Naive B cell (primary cell): ENCODE results near the gene PZP. TPM values are rescaled to one million over a fixed set of nuclear protein-coding genes. Genes with fewer than 3 reads are reported as not detected.
A peak's percentile ranks its signal among the peaks of the same experiment; 100 is the strongest.
"Not testable (repeated sequence)": the region's sequence is repeated elsewhere in the genome, so short reads cannot be mapped to it uniquely, and the experiment has no call there.

Experiments
- ATAC-seq, 2 donors: fragments of 150-1000 bp; cut with Tn5 transposase; 2 replicates each; pipeline ENCODE4 v1.10.0; 2021; ENCODE audit warnings: low read depth in 2 of 2, mild to moderate bottlenecking in 2 of 2, moderate library complexity in 2 of 2
- DNase-seq: peaks from one replicate; pipeline ENCODE4 v3.0.0; 2022
- H3K27ac Mint-ChIP-seq, 6 donors: one replicate each; pipeline ENCODE4 v1.8.0; 2020 to 2022; ENCODE audit warnings: mild to moderate bottlenecking in 6 of 6, mixed read lengths in 6 of 6, moderate library complexity in 5 of 6, inconsistent platforms in 2 of 6
- H3K27me3 Mint-ChIP-seq, 3 donors: one replicate each; pipeline ENCODE4 v1.8.0; 2021 to 2022; ENCODE audit warnings: mixed read lengths in 3 of 3, mild to moderate bottlenecking in 1 of 3
- H3K36me3 Mint-ChIP-seq, 2 donors: one replicate each; pipeline ENCODE4 v1.8.0; 2020 to 2022; ENCODE audit warnings: mixed read lengths in 2 of 2, inconsistent platforms in 1 of 2, mild to moderate bottlenecking in 1 of 2
- H3K4me1 Mint-ChIP-seq, 3 donors: one replicate each; pipeline ENCODE4 v1.8.0; 2020 to 2022; ENCODE audit warnings: mixed read lengths in 3 of 3, inconsistent platforms in 1 of 3, mild to moderate bottlenecking in 1 of 3, moderate library complexity in 1 of 3
- H3K4me3 Mint-ChIP-seq, 8 donors: one replicate each; pipeline ENCODE4 v1.8.0; 2020 to 2022; ENCODE audit warnings: mild to moderate bottlenecking in 8 of 8, mixed read lengths in 8 of 8, moderate library complexity in 8 of 8, inconsistent platforms in 2 of 8
- H3K9me3 Mint-ChIP-seq, 7 donors: one replicate each; pipeline ENCODE4 v1.8.0; 2020 to 2022; ENCODE audit warnings: mixed read lengths in 7 of 7, mild to moderate bottlenecking in 5 of 7, inconsistent platforms in 2 of 7, moderate library complexity in 1 of 7
- polyA plus RNA-seq, 6 donors: library from polyadenylated mRNA; unstranded; fragments of 300-500 nt; fragmentation: Illumina TruSeq; gene quantifications; one replicate each; pipeline ENCODE4 v1.2.3, GENCODE V29; 2021; ENCODE audit warnings: low read depth in 6 of 6

PZP gene
- polyA plus RNA-seq, 6 donors from 2014 or later = not detected

- Mint-ChIP-seq H3K36me3 (peaks cover 4 to 7% of the 10 kb centered on the region in 2 donors), H3K9me3 (no peaks in the 10 kb centered on the region), H3K27me3 (peaks cover 27 to 36% (median 36%) of the 10 kb centered on the region in 3 donors), H3K27ac (no peak overlapping the region), H3K4me1 (peaks cover 4 to 8% (median 5%) of the 10 kb centered on the region in 3 donors), H3K4me3 (peak overlapping the region in 1 of 8 donors; percentile 63)
- ATAC-seq (no peak), DNase-seq (no peak)
Observed at GRCh38 chr12:9237286-9237685, 29.1 kb upstream of the PZP start.

- H3K4me1 Mint-ChIP-seq = peaks cover 4 to 7% (median 5%) of the 10 kb centered on the region in 3 donors
- no peak for DNase-seq
Observed at GRCh38 chr12:9235519-9235918, 27.3 kb upstream of the PZP start.

GRCh38 chr12:9227950-9228349 is 19.8 kb upstream of the PZP start:
- Mint-ChIP-seq H3K27me3 (peaks cover 24 to 45% (median 34%) of the 10 kb centered on the region in 3 donors), H3K4me3 (no peak overlapping the region), H3K27ac (no peak overlapping the region), H3K36me3 (no peaks in the 10 kb centered on the region), H3K4me1 (no peaks in the 10 kb centered on the region), H3K9me3 (peaks cover 0 to 10% (median 4%) of the 10 kb centered on the region in 7 donors)
- DNase-seq (no peak), ATAC-seq (no peak)

More at GRCh38 chr12:9235519-9235918, 27.3 kb upstream of the PZP start:
- Mint-ChIP-seq H3K27ac (no peak overlapping the region), H3K4me3 (no peak overlapping the region), H3K36me3 (peaks cover 4 to 7% of the 10 kb centered on the region in 2 donors), H3K27me3 (peaks cover 17 to 42% (median 40%) of the 10 kb centered on the region in 3 donors), H3K9me3 (no peaks in the 10 kb centered on the region)
- ATAC-seq = no peak

- Mint-ChIP-seq H3K27ac (no peak overlapping the region), H3K36me3 (no peaks in the 10 kb centered on the region), H3K27me3 (peaks cover 17 to 35% (median 25%) of the 10 kb centered on the region in 3 donors), H3K4me1 (no peaks in the 10 kb centered on the region), H3K4me3 (no peak overlapping the region), H3K9me3 (peaks cover 0 to 10% (median 4%) of the 10 kb centered on the region in 7 donors)
- DNase-seq (no peak), ATAC-seq (no peak)
Observed at GRCh38 chr12:9223830-9224229, 15.6 kb upstream of the PZP start.

GRCh38 chr12:9221483-9221882 is 13.3 kb upstream of the PZP start:
- H3K36me3 Mint-ChIP-seq = no peaks in the 10 kb centered on the region
- H3K9me3 Mint-ChIP-seq = peaks cover 0 to 8% (median 4%) of the 10 kb centered on the region in 7 donors
- H3K4me3 Mint-ChIP-seq = no peak overlapping the region
- no peak for DNase-seq
- H3K27me3 Mint-ChIP-seq = peaks cover 13 to 18% (median 17%) of the 10 kb centered on the region in 3 donors
- H3K4me1 Mint-ChIP-seq = no peaks in the 10 kb centered on the region
- no peak overlapping the region for H3K27ac Mint-ChIP-seq
- no peak for ATAC-seq

- H3K27ac Mint-ChIP-seq = peak overlapping the region in 1 of 6 donors; percentile 56
- not testable (repeated sequence) for H3K9me3 Mint-ChIP-seq, DNase-seq, ATAC-seq, H3K4me1 Mint-ChIP-seq, H3K4me3 Mint-ChIP-seq, H3K36me3 Mint-ChIP-seq
- peaks cover 15 to 17% (median 17%) of the 10 kb centered on the region in 3 donors for H3K27me3 Mint-ChIP-seq
Observed at GRCh38 chr12:9221011-9221410, 12.8 kb upstream of the PZP start.

- H3K27ac Mint-ChIP-seq = no peak overlapping the region
- peaks cover 0 to 9% (median 3%) of the 10 kb centered on the region in 7 donors for H3K9me3 Mint-ChIP-seq
- peaks cover 0 to 10% of the 10 kb centered on the region in 2 donors for H3K36me3 Mint-ChIP-seq
- no peaks in the 10 kb centered on the region for H3K4me1 Mint-ChIP-seq
- peaks cover 8 to 15% (median 11%) of the 10 kb centered on the region in 3 donors for H3K27me3 Mint-ChIP-seq
- no peak overlapping the region for H3K4me3 Mint-ChIP-seq
- no peak for DNase-seq
- ATAC-seq = no peak
Observed at GRCh38 chr12:9214534-9214933, 6.3 kb upstream of the PZP start.

- Mint-ChIP-seq H3K27me3 (peaks cover 4 to 11% (median 7%) of the 10 kb centered on the region in 3 donors), H3K9me3 (peaks cover 0 to 9% (median 3%) of the 10 kb centered on the region in 7 donors), H3K4me1 (no peaks in the 10 kb centered on the region), H3K27ac (no peak overlapping the region), H3K4me3 (no peak overlapping the region), H3K36me3 (peaks cover 0 to 10% of the 10 kb centered on the region in 2 donors)
- ATAC-seq (no peak), DNase-seq (no peak)
Observed at GRCh38 chr12:9211687-9212086, 3.5 kb upstream of the PZP start.

GRCh38 chr12:9204380-9204779 is 3.8 kb downstream of the PZP start:
- no peak for DNase-seq
- Mint-ChIP-seq H3K9me3 (no peaks in the 10 kb centered on the region), H3K4me3 (no peak overlapping the region), H3K27ac (no peak overlapping the region), H3K27me3 (peaks cover 0 to 4% (median 3%) of the 10 kb centered on the region in 3 donors), H3K36me3 (no peaks in the 10 kb centered on the region), H3K4me1 (no peaks in the 10 kb centered on the region)
- ATAC-seq = no peak

- Mint-ChIP-seq H3K4me3 (no peak overlapping the region), H3K4me1 (no peaks in the 10 kb centered on the region), H3K36me3 (peaks cover 0 to 5% of the 10 kb centered on the region in 2 donors), H3K27ac (no peak overlapping the region), H3K27me3 (peaks cover 0 to 17% (median 4%) of the 10 kb centered on the region in 3 donors), H3K9me3 (peaks cover 0 to 8% (median 0%) of the 10 kb centered on the region in 7 donors)
- no peak for DNase-seq
- no peak for ATAC-seq
Observed at GRCh38 chr12:9198012-9198411, 10.2 kb downstream of the PZP start.

GRCh38 chr12:9184276-9184675 is 23.9 kb downstream of the PZP start:
- DNase-seq (no peak), ATAC-seq (no peak)
- Mint-ChIP-seq H3K27ac (no peak overlapping the region), H3K36me3 (peaks cover 0 to 14% of the 10 kb centered on the region in 2 donors), H3K4me1 (no peaks in the 10 kb centered on the region), H3K27me3 (peaks cover 0 to 21% (median 17%) of the 10 kb centered on the region in 3 donors), H3K4me3 (no peak overlapping the region), H3K9me3 (peaks cover 4 to 19% (median 11%) of the 10 kb centered on the region in 7 donors)

- DNase-seq = no peak
- peak overlapping the region in 1 of 8 donors; percentile 33 for H3K4me3 Mint-ChIP-seq
- no peak for ATAC-seq
- H3K27ac Mint-ChIP-seq = no peak overlapping the region
- no peaks in the 10 kb centered on the region for H3K4me1 Mint-ChIP-seq
- no peaks in the 10 kb centered on the region for H3K36me3 Mint-ChIP-seq
- H3K9me3 Mint-ChIP-seq = peaks cover 0 to 7% (median 3%) of the 10 kb centered on the region in 7 donors
- H3K27me3 Mint-ChIP-seq = peaks cover 4 to 14% (median 8%) of the 10 kb centered on the region in 3 donors
Observed at GRCh38 chr12:9180810-9181209, 27.4 kb downstream of the PZP start.

- no peaks in the 10 kb centered on the region for H3K4me1 Mint-ChIP-seq
- H3K36me3 Mint-ChIP-seq = no peaks in the 10 kb centered on the region
Observed at GRCh38 chr12:9179781-9180180, 28.4 kb downstream of the PZP start.

GRCh38 chr12:9169979-9170634 is 38.1 kb downstream of the PZP start:
- ATAC-seq (no peak), DNase-seq (no peak)
- no peaks in the 10 kb centered on the region for H3K4me1 Mint-ChIP-seq
- no peak overlapping the region for H3K4me3 Mint-ChIP-seq
- H3K27me3 Mint-ChIP-seq = peaks cover 7 to 26% (median 24%) of the 10 kb centered on the region in 3 donors
- H3K9me3 Mint-ChIP-seq = peaks cover 0 to 6% (median 0%) of the 10 kb centered on the region in 7 donors
- H3K36me3 Mint-ChIP-seq = no peaks in the 10 kb centered on the region
- no peak overlapping the region for H3K27ac Mint-ChIP-seq

More at GRCh38 chr12:9179781-9180180, 28.4 kb downstream of the PZP start:
- no peak overlapping the region for H3K4me3 Mint-ChIP-seq
- H3K9me3 Mint-ChIP-seq = peaks cover 0 to 5% (median 2%) of the 10 kb centered on the region in 7 donors
- DNase-seq = no peak
- no peak for ATAC-seq
- H3K27ac Mint-ChIP-seq = no peak overlapping the region
- H3K27me3 Mint-ChIP-seq = peaks cover 4 to 8% (median 7%) of the 10 kb centered on the region in 3 donors
